COLO668 (cell line): ENCODE data around the gene ELMO3.
A peak's percentile ranks its signal among the peaks of the same experiment; 100 is the strongest.

Experiments
- DNase-seq: peaks from one replicate; lab custom pipeline; 2025; ENCODE audit not compliant: unreplicated experiment; lab: John Stamatoyannopoulos, UW

ELMO3 gene

GRCh38 chr16:67199011-67199807, at the start of gene ELMO3:
ELMO3 (plus strand) TSS chr16:67199131; CDS start chr16:67199327, 196 bp downstream.
- DNase-seq, result peak; percentile 71

GRCh38 chr16:67149276-67150046, 49.5 kb upstream of the ELMO3 start:
- DNase-seq, result no peak

GRCh38 chr16:67150047-67150832, 48.7 kb upstream of the ELMO3 start:
- DNase-seq, result peak; percentile 49

- peak; percentile 57 for DNase-seq
Observed at GRCh38 chr16:67150833-67151396, 48.0 kb upstream of the ELMO3 start, which contains the start of gene B3GNT9. B3GNT9 (minus strand) TSS chr16:67150998; CDS start chr16:67150485, 513 bp downstream.

GRCh38 chr16:67151431-67152097, 47.4 kb upstream of the ELMO3 start:
- no peak for DNase-seq

GRCh38 chr16:67154578-67155294, 44.2 kb upstream of the ELMO3 start:
- no peak for DNase-seq

- DNase-seq, result peak; percentile 88
Observed at GRCh38 chr16:67155295-67156142, 43.4 kb upstream of the ELMO3 start.

GRCh38 chr16:67156143-67156844, 42.6 kb upstream of the ELMO3 start:
- no peak for DNase-seq

- no peak for DNase-seq
Observed at GRCh38 chr16:67157106-67157748, 41.7 kb upstream of the ELMO3 start.

- DNase-seq, result peak; percentile 14
Observed at GRCh38 chr16:67157892-67158635, 40.9 kb upstream of the ELMO3 start.

- peak; percentile 54 for DNase-seq
Observed at GRCh38 chr16:67158637-67159600, 40.0 kb upstream of the ELMO3 start.

GRCh38 chr16:67161595-67162058, 37.3 kb upstream of the ELMO3 start:
- peak; percentile 37 for DNase-seq

GRCh38 chr16:67162506-67163163, 36.3 kb upstream of the ELMO3 start:
- DNase-seq, result no peak

- DNase-seq, result no peak
Observed at GRCh38 chr16:67163164-67163998, 35.5 kb upstream of the ELMO3 start.
